GM12878 (cell line): ENCODE data around the gene PROSER2. TPM values are rescaled to one million over a fixed set of nuclear protein-coding genes. Genes with fewer than 3 reads are reported as not detected.

Source experiments
- ATAC-seq: fragments of 200-7000 bp; cut with Tn5 transposase; 3 replicates; pipeline ENCODE4 v1.9.1; 2020; ENCODE audit warnings: mild to moderate bottlenecking, moderate library complexity
- BruUV-seq: library from RNA; stranded (reverse); fragments of 400-500 nt; replicated peaks from 2 replicates; lab custom pipeline; 2021; lab: Mats Ljungman, UMichigan
- CTCF ChIA-PET: fragments of 300-600 bp; sonication (Branson Sonifier 250); formaldehyde crosslinking; extraction: SDS; loops from one replicate; lab custom pipeline; 2021; ENCODE audit warnings: inconsistent platforms; lab: Yijun Ruan, JAX
- POLR2A ChIA-PET: fragments of 350-600 bp; formaldehyde crosslinking; extraction: SDS; loops from one replicate; lab custom pipeline; 2021; ENCODE audit warnings: inconsistent platforms; lab: Charles Lee
- RAD21 ChIA-PET: fragments of 300-600 bp; sonication (Branson Sonifier 250); formaldehyde crosslinking; loops from one replicate; lab custom pipeline; 2023; ENCODE audit warnings: antibody characterized with exemption; ENCODE audit not compliant: unreplicated experiment; lab: Charles Lee
- SMC1A ChIA-PET: fragments of 300-600 bp; sonication (Branson Sonifier 250); formaldehyde crosslinking; loops from one replicate; lab custom pipeline; 2023; ENCODE audit not compliant: unreplicated experiment, uncharacterized antibody; lab: Charles Lee
- DNase-seq: peaks from one replicate; pipeline ENCODE4 v3.0.0-alpha.2; 2011; ENCODE audit warnings: low read depth, low spot score
- FAIRE-seq: peaks from 3 replicates; lab custom pipeline; 2011; peaks lifted over from hg19 to GRCh38; lab: Jason Lieb, UNC
- H2AFZ ChIP-seq: 2 replicates; pipeline ENCODE4 v1.6.0; 2011; ENCODE audit warnings: low read depth, low read length, control low read depth; ENCODE audit not compliant: control insufficient read depth
- H3K27ac ChIP-seq: 2 replicates; pipeline ENCODE4 v1.5.1; 2011; ENCODE audit warnings: control low read depth; ENCODE audit not compliant: control insufficient read depth, insufficient read depth
- H3K27me3 ChIP-seq, 2 experiments: replicated peaks in 1 of 2; 2 replicates each; pipeline versions ENCODE4 v1.6.0 to v1.6.1; 2011; ENCODE audit warnings: low read length in 1 of 2; ENCODE audit not compliant: control insufficient read depth in 2 of 2, insufficient read depth in 2 of 2
- H3K36me3 ChIP-seq, 2 experiments: 2 replicates each; pipeline ENCODE4 v1.5.1; 2011; ENCODE audit warnings: low read length in 1 of 2; ENCODE audit not compliant: control insufficient read depth in 2 of 2, insufficient read depth in 2 of 2
- H3K4me1 ChIP-seq: 2 replicates; pipeline ENCODE4 v1.6.1; 2011; ENCODE audit warnings: mild to moderate bottlenecking, low read length, moderate library complexity, mixed read lengths; ENCODE audit not compliant: control insufficient read depth, insufficient read depth
- H3K4me2 ChIP-seq: 2 replicates; pipeline ENCODE4 v1.6.0; 2011; ENCODE audit warnings: control low read depth; ENCODE audit not compliant: control insufficient read depth, insufficient read depth
- H3K4me3 ChIP-seq: fragments of 200-600 bp; sonication (generic); 2 replicates; pipeline ENCODE4 v1.5.1; 2016
- H3K79me2 ChIP-seq: 2 replicates; pipeline ENCODE4 v1.6.0; 2011; ENCODE audit warnings: low read length; ENCODE audit not compliant: control insufficient read depth, insufficient read depth
- H3K9ac ChIP-seq: 2 replicates; pipeline ENCODE4 v1.8.0; 2011; ENCODE audit warnings: low read length, control low read depth, mixed read lengths; ENCODE audit not compliant: control insufficient read depth, insufficient read depth
- H3K9me3 ChIP-seq: replicated peaks from 3 replicates; pipeline ENCODE4 v1.5.1; 2011; ENCODE audit warnings: mild to moderate bottlenecking, low read length; ENCODE audit not compliant: control insufficient read depth, insufficient read depth
- H4K20me1 ChIP-seq: 2 replicates; pipeline ENCODE4 v1.6.0; 2011; ENCODE audit not compliant: control insufficient read depth, insufficient read depth
- ASH2L ChIP-seq: fragments of 300-600, 200-600 bp; sonication (generic); IDR thresholded peaks from 2 replicates; pipeline ENCODE4 v1.6.1; 2017; ENCODE audit warnings: low read depth, mild to moderate bottlenecking, borderline replicate concordance
- CUX1 ChIP-seq: IDR thresholded peaks from 2 replicates; pipeline ENCODE4 v1.6.1; 2012; ENCODE audit warnings: improper control_type of control experiment, low read depth, low read length; ENCODE audit not compliant: insufficient replicate concordance
- EED ChIP-seq: sonication (generic); IDR thresholded peaks from 2 replicates; pipeline ENCODE4 v1.6.1; 2016; ENCODE audit warnings: antibody characterized with exemption, low read depth
- FOXM1 ChIP-seq: IDR thresholded peaks from 2 replicates; pipeline ENCODE4 v1.6.1; 2012; ENCODE audit warnings: low read depth, mild to moderate bottlenecking, inconsistent platforms, low read length, moderate library complexity
- IKZF1 ChIP-seq: fragments of 450-650 bp; conservative IDR thresholded peaks from 2 replicates; pipeline ENCODE4 v1.6.1; 2017; ENCODE audit warnings: antibody characterized with exemption, mild to moderate bottlenecking
- NR2C2 ChIP-seq: IDR thresholded peaks from 2 replicates; pipeline ENCODE4 v1.6.1; 2011; ENCODE audit warnings: borderline replicate concordance, low read depth; ENCODE audit not compliant: control insufficient read depth, insufficient read length
- SP1 ChIP-seq: IDR thresholded peaks from one replicate; pipeline ENCODE4 v1.6.1; 2011; ENCODE audit warnings: low read depth, low read length
- STAT1 ChIP-seq: fragments of 450-650 bp; conservative IDR thresholded peaks from 2 replicates; pipeline ENCODE4 v1.6.1; 2014; ENCODE audit warnings: antibody characterized with exemption, mild to moderate bottlenecking
- TAF1 ChIP-seq: IDR thresholded peaks from 2 replicates; pipeline ENCODE4 v1.6.1; 2011; ENCODE audit warnings: mild to moderate bottlenecking, low read depth, low read length, borderline replicate concordance
- TCF7 ChIP-seq: IDR thresholded peaks from 2 replicates; pipeline ENCODE4 v1.6.1; 2014; ENCODE audit warnings: antibody characterized with exemption, borderline replicate concordance
- YBX1 ChIP-seq: fragments of 450-650 bp; IDR thresholded peaks from 2 replicates; pipeline ENCODE4 v1.6.1; 2016; ENCODE audit warnings: antibody characterized with exemption
- WGBS: methylation state at CpG from one replicate; pipeline ENCODE4 v1.1.6; 2016; ENCODE audit warnings: low lambda C conversion rate; ENCODE audit not compliant: insufficient replicate concordance, insufficient coverage; ENCODE audit errors: missing lambda C conversion rate; 5-methylcytosine and 5-hydroxymethylcytosine counted together
- in situ Hi-C: fragments of 300-500 bp; cut with MboI; formaldehyde crosslinking; loops from 9 replicates; pipeline ENCODE4 v1.14.3; 2018; ENCODE audit warnings: mixed read lengths
- intact Hi-C: fragments of 100-400 bp; cut with micrococcal nuclease; formaldehyde crosslinking; loops from one replicate; pipeline ENCODE4 v1.14.2; 2022; ENCODE audit not compliant: unreplicated experiment
- polyA plus RNA-seq, 11 experiments: library from polyadenylated mRNA; depleted of rRNA in 4 of 11; unstranded in 6 of 11; stranded (reverse) in 5 of 11; fragments of >200 nt; fragmentation: Nextera tagmentation in 4 of 11; fragmentation: Illumina TruSeq in 1 of 11; extraction: Ambion mirVana in 4 of 11; extraction: Trizol in 1 of 11; gene quantifications; 1 replicate in 1 of 11; 2 replicates in 10 of 11; pipeline versions ENCODE4 v1.2.1 to v1.2.3, GENCODE V29; 2011 to 2016; ENCODE audit warnings: inconsistent platforms in 2 of 11, missing spikeins in 2 of 11, low read depth in 1 of 11
- total RNA-seq, 4 experiments: library from RNA; depleted of rRNA in 3 of 4; stranded (reverse); fragments of >200 nt in 3 of 4; fragmentation: Illumina TruSeq in 1 of 4; extraction: Trizol in 1 of 4; gene quantifications; 2 replicates each; pipeline versions ENCODE4 v1.2.1 to v1.2.3, GENCODE V29; 2013 to 2021
- TF ChIP-seq, protein P1 (sequence below): fragments of 450-650 bp; IDR thresholded peaks from 2 replicates; pipeline ENCODE4 v1.6.1; 2018; ENCODE audit warnings: borderline replicate concordance, mild to moderate bottlenecking; ENCODE audit not compliant: partially characterized antibody
- TF ChIP-seq, protein P2 (sequence below): fragments of 450-650 bp; IDR thresholded peaks from 2 replicates; pipeline ENCODE4 v1.6.1; 2016; ENCODE audit warnings: mild to moderate bottlenecking

Gene PROSER2
- total and polyA plus RNA-seq, 10 of the 15 experiments (the other 5 are each of a cell fraction or from before 2014, with no cell fraction given) = 0.04 to 0.25 (median 0.07) TPM; not detected in 6

DNA sequence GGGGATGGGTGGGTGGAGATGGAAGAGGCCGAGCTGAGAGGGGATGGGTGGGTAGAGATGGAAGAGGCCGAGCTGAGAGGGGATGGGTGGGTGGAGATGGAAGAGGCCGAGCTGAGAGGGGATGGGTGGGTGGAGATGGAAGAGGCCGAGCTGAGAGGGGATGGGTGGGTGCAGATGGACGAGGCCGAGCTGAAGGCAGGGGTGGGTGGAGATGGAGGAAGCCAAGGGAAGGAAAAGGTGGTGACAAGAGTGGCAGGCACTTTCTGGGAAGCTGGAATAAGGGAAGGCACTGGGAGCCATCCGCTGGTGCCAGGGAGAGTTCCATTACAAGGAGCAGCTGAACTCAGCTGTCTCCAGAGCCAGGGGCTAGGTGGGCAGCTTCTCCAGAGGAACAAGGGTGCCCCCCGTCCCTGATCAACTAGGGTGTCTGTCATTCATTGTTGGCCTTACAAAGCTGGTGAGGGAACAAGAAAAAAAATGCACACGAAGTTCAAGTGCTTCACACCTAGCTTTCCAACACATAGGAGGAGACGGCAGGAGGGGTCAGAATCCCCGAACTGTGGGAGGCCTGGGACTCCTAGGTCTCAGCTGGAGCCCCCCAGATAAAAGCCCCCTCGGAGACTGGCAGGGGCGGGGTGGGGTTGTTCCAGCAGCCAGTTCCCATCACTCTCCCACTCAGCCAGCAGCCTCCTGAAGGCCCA lies 62.4 kb downstream of the PROSER2 start:
- ChIA-PET POLR2A (no interaction called here), CTCF (interaction anchor here (1.1 kb wide), 1 partner anchor 103 kb away, joined by 5 read pairs; no protein-coding TSS in a partner anchor), SMC1A (interaction anchor here (1.3 to 2.0 kb wide), 2 partner anchors 8 to 20 kb away, joined by 4 to 5 read pairs; no protein-coding TSS in a partner anchor), RAD21 (interaction anchor here (0.6 to 1.4 kb wide), 3 partner anchors 11 to 279 kb away, joined by 3 to 4 read pairs (median 3); no protein-coding TSS in a partner anchor)
- H3K36me3 ChIP-seq = no peaks in the 10 kb centered on the region
- no peak overlapping the region for H3K4me3 ChIP-seq
- no peak overlapping the region for H3K4me2 ChIP-seq
- in situ Hi-C loops (no loop called here), intact Hi-C loops (no loop called here)
- no TSS peak for BruUV-seq
- no peak overlapping the region for H2AFZ ChIP-seq
- H3K9me3 ChIP-seq = no peaks in the 10 kb centered on the region
- H3K9ac ChIP-seq = no peak overlapping the region
- ATAC-seq = no peak
- FAIRE-seq = no peak
- peaks cover 13% of the 10 kb centered on the region for H3K4me1 ChIP-seq
- no peak for DNase-seq
- no peak overlapping the region for H3K27ac ChIP-seq
- H3K79me2 ChIP-seq = no peaks in the 10 kb centered on the region
- 65% methylated on average over 9 of the region's 13 CpGs for WGBS
- H3K27me3 ChIP-seq = no peaks in the 10 kb centered on the region
- H4K20me1 ChIP-seq = no peaks in the 10 kb centered on the region
- TF ChIP-seq CUX1 (no peak), EED (no peak), YBX1 (no peak), TCF7 (no peak), ASH2L (no peak), NR2C2 (no peak), STAT1 (no peak), SP1 (no peak), FOXM1 (no peak), IKZF1 (no peak), TAF1 (no peak)
- TF ChIP-seq, protein P1, sequence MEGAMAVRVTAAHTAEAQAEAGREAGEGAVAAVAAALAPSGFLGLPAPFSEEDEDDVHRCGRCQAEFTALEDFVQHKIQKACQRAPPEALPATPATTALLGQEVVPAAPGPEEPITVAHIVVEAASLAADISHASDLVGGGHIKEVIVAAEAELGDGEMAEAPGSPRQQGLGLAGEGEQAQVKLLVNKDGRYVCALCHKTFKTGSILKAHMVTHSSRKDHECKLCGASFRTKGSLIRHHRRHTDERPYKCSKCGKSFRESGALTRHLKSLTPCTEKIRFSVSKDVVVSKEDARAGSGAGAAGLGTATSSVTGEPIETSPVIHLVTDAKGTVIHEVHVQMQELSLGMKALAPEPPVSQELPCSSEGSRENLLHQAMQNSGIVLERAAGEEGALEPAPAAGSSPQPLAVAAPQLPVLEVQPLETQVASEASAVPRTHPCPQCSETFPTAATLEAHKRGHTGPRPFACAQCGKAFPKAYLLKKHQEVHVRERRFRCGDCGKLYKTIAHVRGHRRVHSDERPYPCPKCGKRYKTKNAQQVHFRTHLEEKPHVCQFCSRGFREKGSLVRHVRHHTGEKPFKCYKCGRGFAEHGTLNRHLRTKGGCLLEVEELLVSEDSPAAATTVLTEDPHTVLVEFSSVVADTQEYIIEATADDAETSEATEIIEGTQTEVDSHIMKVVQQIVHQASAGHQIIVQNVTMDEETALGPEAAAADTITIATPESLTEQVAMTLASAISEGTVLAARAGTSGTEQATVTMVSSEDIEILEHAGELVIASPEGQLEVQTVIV = no peak
- TF ChIP-seq, protein P2, sequence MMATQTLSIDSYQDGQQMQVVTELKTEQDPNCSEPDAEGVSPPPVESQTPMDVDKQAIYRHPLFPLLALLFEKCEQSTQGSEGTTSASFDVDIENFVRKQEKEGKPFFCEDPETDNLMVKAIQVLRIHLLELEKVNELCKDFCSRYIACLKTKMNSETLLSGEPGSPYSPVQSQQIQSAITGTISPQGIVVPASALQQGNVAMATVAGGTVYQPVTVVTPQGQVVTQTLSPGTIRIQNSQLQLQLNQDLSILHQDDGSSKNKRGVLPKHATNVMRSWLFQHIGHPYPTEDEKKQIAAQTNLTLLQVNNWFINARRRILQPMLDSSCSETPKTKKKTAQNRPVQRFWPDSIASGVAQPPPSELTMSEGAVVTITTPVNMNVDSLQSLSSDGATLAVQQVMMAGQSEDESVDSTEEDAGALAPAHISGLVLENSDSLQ = no peak
